Epithelial cell of esophagus (primary cell): Measurements from ENCODE around the gene AP5Z1.
A peak's percentile ranks its signal among the peaks of the same experiment; 100 is the strongest.

Experiments
- DNase-seq: peaks from one replicate; pipeline ENCODE4 v3.0.0; 2010; ENCODE audit warnings: low read depth
- H3K4me3 ChIP-seq: 2 replicates; pipeline ENCODE4 v1.5.1; 2011; ENCODE audit warnings: mild to moderate bottlenecking, low read length, control low read depth
- TF ChIP-seq, protein P1 (sequence below): IDR thresholded peaks from 2 replicates; pipeline ENCODE4 v1.5.1; 2011; ENCODE audit warnings: low read depth, mild to moderate bottlenecking, low read length, control low read depth, inconsistent platforms; ENCODE audit not compliant: insufficient read depth; ENCODE audit errors: missing control alignments

Gene AP5Z1

DNA sequence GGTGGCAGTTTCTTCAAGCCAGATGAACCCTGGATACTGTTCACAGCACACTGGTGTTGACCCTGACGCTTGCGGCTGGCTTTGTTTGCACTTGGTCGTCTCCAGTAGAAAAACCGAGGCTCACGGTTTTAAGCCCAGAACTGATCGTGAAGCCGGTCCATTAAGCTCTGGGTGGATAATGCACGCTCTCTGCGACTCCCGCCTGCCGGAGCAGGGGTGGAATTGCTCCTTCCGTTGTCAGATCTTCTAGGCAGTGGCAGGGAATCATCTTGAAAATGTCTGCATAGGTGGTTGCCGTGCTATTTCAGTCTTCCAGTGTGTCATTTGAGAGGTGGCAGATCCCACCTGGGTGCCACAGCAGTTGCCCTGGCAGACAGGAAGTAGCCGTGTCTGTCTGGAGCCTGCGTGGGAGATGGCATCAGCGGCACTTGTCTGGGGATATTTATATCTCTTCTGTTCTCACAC lies 35.9 kb upstream of the AP5Z1 start:
- DNase-seq: peak; percentile 30
- no peak overlapping the region for H3K4me3 ChIP-seq
- TF ChIP-seq, protein P1, sequence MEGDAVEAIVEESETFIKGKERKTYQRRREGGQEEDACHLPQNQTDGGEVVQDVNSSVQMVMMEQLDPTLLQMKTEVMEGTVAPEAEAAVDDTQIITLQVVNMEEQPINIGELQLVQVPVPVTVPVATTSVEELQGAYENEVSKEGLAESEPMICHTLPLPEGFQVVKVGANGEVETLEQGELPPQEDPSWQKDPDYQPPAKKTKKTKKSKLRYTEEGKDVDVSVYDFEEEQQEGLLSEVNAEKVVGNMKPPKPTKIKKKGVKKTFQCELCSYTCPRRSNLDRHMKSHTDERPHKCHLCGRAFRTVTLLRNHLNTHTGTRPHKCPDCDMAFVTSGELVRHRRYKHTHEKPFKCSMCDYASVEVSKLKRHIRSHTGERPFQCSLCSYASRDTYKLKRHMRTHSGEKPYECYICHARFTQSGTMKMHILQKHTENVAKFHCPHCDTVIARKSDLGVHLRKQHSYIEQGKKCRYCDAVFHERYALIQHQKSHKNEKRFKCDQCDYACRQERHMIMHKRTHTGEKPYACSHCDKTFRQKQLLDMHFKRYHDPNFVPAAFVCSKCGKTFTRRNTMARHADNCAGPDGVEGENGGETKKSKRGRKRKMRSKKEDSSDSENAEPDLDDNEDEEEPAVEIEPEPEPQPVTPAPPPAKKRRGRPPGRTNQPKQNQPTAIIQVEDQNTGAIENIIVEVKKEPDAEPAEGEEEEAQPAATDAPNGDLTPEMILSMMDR: peak; percentile 22

DNA sequence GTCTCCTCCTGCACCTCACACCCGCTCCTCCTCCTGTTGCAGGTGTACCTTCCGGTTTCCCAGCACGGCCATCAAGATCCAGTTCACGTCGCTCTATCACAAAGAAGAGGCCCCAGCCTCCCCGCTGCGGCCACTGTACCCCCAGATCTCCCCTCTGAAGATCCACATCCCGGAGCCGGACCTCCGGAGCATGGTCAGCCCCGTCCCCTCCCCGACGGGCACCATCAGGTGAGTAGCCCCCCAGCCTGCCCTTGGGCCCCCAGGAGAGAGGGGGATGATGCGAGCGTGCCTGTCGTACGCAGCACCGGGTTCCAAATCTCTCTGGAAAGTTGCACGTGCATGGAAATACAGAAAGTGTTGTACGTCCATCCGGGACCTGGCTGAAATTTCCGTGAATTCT lies 34.6 kb upstream of the AP5Z1 start:
- TF ChIP-seq, protein P1: no peak
- DNase-seq: no peak
- no peak overlapping the region for H3K4me3 ChIP-seq

DNA sequence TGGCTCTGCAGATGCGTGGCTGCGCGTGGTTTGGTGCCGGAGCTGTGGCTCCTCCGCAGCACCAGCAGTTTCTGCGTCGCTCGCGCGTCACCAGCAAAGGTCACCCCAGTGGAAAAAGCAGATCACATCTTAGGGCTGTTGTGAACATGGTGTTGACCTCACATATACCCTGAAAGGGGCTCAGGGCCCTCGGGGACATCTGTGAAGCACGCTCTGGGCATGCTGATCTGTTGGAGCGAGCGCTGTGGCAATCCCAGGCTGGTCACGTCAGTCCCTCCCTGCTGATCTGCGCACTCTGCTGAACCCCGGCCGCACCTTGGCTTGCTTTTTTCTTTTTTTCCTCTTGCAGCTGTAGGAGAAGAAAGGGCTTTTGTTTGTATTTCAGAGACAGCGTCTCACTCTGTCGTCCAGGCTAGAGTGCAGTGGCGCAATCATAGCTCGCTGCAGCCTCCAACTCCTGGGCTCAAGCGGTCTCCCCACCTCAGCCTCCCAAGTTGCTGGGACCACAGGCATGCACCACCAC lies 33.3 kb upstream of the AP5Z1 start:
- TF ChIP-seq, protein P1: no peak
- DNase-seq: no peak
- H3K4me3 ChIP-seq: no peak overlapping the region

DNA sequence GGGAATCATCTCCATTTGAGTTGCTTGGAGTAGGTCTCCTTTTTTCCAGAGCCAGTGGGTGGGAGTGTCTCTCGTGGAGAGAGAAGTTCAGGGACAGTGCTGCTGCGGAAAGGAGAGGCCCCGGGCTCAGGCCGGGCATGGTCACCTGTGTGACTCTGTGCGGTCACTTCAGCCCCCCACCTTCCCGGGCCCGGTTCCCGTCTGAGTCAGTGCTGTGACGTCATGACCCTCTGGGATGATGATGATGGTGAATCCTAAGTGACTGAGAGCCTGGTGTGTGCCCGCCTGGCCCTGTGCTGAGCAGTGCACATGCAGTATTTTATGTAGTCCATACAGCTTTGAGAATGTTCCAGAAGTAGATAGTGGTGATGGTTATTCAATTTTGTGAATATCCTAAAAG lies 32.6 kb upstream of the AP5Z1 start:
- H3K4me3 ChIP-seq: no peak overlapping the region
- TF ChIP-seq, protein P1: no peak
- DNase-seq: no peak

DNA sequence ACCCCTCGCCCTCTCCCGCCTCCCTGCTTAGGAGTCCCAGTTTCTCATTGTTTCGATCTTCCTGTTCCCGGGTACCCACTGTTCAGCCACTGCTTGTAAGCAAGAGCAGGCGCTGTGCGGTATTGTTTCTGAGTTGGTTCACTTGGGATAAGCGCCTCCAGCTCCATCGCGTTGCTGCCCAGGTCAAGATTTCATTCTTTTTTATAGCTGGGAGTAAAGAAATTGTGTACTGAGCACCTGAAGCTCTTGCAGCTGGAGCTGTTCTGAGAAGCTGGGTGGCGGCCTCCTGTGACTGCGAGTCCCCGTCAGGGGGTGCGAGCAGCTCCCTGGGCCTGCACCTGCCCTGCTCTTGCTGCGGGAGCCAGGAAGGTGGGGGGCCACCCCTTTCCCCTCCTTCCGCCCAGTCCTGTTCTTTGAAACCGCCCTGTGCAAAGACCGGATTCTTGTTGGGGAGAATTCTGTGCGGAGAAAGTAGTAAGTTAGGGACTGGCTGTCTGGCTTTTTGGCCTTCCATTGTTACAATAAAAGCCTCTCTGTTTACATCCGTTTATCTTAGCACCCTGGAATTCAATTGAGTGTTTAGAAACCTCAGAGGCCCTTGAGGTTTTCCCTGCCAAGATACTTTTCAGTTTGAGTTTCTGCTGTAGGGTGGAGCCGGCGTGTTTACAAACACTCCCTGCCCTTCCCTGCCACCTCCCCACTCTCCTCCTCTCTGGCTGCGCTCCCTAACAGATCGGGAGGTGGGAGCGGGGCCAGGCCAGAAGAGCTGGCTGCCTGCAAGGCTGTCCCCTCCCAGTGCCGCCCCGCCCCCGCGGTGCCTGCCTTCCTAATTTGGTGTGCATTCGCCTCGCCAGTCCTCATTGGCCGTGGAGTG lies 30.8 kb upstream of the AP5Z1 start:
- peak overlapping the region; percentile 5 for H3K4me3 ChIP-seq
- TF ChIP-seq, protein P1: no peak
- DNase-seq: peak; percentile 100

DNA sequence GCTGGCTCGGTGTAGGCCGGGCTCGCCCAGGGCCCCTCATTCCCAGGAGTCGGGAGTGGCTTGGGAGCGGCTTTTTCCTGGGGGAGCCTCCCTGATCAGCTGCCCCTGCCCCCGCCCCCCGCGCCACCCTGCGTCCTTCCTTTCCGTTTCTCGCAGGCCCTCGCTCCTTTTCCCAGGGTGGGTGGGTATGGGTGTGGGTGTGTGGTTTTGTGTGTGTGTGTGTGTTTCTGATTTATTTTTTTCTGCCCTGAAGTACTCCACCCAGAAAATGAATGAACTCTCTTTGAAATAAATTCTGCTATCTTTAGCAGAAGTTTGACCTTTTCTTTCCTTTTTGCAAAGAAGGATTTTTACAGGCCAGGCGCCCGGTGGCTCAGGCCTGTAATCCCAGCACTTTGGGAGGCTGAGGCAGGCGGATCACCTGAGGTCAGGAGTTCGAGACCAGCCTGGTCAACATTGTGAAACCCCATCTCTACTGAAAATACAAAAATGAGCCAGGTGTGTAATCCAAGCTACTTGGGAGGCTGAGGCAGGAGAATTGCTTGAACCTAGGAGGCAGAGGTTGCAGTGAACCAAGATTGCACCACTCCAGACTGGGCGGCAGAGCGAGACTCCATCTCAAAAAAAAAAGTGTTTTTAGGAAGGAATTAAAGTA lies 30.0 kb upstream of the AP5Z1 start:
- no peak for DNase-seq
- TF ChIP-seq, protein P1: no peak
- peak overlapping the region; percentile 38 for H3K4me3 ChIP-seq
